NCI-H510A (cell line): Measurements from ENCODE around the gene RBM25.
"Not testable (repeated sequence)": the region's sequence is repeated elsewhere in the genome, so short reads cannot be mapped to it uniquely, and the experiment has no call there.

Experiments used
- DNase-seq: peaks from one replicate; lab custom pipeline; 2025; lab: John Stamatoyannopoulos, UW

The RBM25 gene

DNA sequence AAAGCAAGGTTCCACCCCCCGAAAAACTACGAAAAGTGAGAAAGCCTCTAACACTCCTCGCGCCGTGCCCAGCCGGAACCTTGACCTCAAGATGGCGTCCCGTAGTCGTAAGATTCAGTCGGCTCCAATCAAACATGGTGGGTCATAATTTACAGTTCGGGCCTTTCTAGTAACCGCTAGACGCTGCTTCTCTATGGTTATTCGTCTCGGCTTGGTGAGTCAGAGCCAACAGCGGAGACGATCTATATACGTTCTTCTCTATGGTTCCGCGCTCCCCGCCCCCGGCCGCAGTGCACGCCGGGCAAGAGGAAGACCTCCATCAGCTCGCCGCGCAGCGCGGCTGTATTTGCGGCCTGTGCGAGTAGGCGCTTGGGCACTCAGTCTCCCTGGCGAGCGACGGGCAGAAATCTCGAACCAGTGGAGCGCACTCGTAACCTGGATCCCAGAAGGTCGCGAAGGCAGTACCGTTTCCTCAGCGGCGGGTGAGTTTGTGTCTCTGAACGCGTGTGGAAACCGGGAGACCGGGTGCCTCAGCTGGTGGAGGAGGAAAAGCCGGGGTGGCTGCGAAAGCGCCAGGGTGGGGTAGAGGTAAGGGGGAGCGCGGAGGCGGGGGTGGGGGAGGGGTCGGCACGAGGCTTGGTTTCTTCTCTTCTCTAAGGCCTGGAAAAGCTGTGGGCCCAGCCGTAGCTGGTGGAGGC lies at the start of gene RBM25:
Gene RBM25 (plus strand): TSS at position 311 of the 698 bp plus-strand sequence. CDS start 13,108 bp downstream, outside the sequence.
- DNase-seq = peak; percentile 94

DNA sequence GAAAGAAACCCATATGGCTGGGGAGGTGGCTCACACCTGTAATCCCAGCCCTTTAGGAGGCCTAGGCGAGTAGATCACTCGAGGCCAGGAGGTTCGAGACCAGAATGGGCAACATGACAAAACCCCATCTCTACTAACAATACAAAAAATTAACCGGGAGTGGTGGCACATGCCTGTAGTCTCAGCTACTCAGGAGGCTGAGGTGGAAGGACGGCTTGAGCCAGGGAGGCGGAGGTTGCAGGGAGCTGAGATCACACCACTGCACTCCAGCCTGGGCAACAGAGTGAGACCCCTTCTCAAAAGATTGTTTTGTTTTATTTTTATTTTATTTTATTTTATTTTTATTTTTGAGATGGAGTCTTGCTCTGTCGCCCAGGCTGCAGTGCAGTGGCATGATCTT lies 47.1 kb upstream of the RBM25 start:
- DNase-seq = not testable (repeated sequence)

DNA sequence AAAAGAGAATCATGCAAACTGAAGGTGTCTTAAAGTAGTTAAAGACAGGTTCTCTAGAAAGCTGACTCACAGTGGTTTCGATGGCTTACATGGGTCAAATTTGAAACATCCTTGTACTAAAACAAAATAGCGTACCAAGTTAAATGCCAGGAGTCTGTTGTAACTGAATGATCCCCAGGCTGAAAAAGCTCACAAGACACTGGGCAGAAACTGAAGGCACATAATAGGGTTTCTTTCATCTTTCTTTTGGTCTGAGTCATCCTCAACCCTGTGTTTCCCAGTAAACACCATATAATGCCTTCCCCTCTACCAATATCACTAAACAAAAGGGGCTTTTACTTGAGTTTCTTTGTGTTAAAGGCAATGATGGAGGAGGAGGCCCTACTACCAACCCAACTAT lies 44.2 kb upstream of the RBM25 start:
- DNase-seq = no peak

- DNase-seq = not testable (repeated sequence)
Observed at GRCh38 chr14:73015552-73015951, 42.8 kb upstream of the RBM25 start.

DNA sequence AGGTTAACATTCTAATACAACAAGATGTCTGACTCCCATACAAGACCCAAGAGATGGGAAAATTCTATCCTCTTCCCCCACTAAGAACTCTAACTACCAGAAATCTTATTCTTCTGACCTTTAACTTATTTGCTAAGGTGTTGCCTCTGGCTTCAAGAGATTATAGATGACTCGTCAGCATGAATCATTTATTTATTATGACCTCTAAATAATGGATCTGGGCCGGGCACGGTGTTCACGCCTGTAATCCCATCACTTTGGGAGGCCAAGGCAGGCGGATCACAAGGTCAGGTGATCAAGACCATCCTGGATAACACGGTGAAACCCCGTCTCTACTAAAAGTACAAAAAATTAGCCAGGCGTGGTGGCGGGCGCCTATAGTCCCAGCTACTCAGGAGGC lies 42.3 kb upstream of the RBM25 start:
- DNase-seq = not testable (repeated sequence)

- no peak for DNase-seq
Observed at GRCh38 chr14:73022051-73022450, 36.3 kb upstream of the RBM25 start.

DNA sequence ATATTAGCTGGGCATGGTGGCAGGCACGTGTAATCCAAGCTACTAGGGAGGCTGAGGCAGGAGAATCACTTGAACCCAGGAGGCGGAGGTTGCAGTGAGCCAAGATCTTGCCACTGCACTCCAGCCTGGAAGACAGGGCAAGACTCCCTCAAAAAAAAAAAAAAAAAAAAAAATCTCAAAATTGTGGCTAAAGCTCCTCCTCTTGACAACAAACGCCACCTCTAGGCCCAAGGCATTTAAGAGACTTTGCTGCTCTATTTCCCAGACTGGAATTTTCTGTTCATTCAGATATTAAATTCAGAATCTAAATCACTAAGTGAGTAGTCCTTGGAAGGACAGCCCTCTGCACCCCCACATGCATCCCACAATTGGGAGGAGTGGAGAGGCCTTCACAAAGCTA lies 32.8 kb upstream of the RBM25 start:
- DNase-seq = no peak

DNA sequence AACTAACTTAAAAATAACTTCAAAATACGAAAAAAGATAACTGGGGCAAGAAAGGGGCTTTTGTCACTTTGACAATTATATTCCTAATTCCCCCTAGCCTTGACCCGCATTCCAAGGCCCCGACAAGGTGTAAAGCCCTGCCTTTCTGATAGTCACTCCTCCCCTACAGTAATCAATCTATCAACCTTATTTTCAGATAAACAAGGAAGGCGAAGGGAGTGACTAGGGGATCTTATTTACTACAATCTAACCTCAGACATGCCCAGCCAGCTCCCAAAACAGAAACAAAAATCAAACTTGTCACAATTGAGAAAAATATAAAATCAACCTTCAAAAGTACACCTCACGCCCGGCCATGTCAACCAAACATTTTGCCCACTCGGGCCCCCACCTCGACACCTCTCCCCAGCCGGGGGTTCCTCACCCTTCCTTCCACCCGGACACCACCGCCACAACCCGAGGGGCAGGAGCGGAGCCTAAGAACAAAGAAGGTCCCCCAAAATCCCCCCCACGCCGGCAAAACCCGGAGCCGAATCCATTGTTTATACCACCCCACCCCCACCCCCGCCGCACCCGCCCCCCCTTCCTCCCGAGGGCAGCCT lies 32.0 kb upstream of the RBM25 start:
- DNase-seq = no peak

DNA sequence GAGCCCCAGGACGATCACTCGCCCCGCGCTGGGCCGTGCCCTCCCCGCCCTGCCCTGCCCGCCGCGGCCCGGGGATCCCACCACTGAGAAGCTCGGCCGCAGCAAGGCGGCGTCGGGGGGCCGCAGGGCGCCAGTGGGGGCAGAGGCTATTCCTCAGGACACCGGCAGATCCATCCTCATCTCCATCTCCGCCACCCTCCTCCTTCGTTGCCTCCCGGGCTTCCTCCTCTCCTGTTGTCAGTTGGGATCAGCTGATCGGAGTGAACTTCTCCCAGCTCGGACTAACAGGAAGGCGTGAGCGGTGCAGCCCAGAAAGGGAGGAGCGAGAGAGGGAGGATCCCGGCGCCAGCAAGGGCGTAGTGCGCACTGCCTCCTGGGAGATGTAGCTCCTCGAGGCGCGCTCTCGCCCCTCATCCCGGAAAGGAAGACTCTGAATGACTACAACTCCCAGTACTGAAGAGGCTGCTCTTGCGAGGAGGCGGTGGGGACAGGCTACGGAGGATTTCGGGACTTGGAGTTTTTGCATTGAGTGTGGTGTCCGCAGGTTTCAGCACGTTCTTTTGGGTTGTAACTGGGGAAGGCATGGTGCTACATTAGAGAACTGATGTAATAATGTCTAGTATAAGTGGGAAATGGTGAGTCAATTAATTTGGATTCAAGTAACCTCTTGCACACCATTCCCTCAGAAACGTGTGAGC lies 31.3 kb upstream of the RBM25 start, which contains the start of gene ZFYVE1:
Gene ZFYVE1 (minus strand): TSS at position 262 of the 698 bp plus-strand sequence. CDS start 2,598 bp downstream, outside the sequence.
- peak; percentile 95 for DNase-seq

DNA sequence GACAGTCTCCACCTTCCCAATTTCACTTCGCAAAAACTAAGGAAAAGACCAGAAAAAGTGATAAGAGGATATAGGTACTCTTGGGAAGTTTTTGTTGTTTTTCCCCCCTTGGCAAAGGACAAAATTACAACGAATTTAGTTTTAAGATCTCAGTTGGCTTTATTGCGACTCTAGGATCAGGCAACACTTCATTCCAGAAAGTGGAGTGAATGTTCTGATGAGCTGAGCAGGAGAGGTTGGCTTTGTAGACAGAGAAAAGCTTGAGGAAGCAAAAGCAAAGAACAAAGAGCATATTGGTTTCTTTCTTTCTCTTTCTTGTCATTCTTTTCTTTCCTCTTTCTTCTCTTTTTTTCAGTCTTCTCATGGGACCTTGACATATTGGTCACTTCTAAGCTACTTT lies 30.8 kb upstream of the RBM25 start:
- DNase-seq = no peak

DNA sequence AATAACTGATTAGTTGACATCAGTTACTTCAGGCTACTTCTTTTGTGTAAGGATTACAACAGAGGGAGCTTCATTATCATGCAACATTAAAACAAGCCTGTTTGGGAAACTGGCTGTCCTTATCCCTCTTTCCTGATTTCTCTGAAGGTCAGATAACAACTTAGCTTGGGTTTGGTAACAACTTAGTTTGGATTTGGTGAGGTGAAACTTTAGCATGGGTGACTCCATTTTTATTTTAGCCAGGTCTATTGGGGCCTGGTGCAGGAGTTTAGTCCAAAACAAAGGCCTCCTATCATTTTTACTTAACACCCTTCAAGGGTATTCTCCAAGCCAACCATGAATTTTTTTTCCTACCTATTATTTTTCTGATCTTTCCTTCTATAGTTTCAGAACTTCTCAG lies 30.4 kb upstream of the RBM25 start:
- no peak for DNase-seq

- DNase-seq = not testable (repeated sequence)
Observed at GRCh38 chr14:73036706-73037450, 21.5 kb upstream of the RBM25 start.

DNA sequence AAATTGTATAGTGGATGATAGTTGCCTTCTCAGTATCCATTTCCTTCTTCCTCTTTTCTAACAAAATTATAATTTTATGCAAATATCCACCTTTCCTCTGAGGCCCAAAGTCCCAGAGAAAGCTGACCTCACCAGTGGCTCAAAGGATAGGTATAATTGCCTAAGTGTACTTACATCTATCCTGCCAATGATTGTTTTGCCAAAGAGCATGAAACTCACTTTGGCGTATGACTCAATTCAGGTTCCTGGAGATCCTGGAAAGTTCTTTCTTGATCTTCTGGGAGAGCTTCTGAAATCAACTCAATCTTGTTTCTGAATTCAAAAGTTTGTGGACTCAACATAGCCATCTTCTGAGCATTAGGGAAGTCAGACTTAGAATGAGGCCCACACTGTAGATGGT lies 10.5 kb upstream of the RBM25 start:
- DNase-seq = no peak

- DNase-seq = no peak
Observed at GRCh38 chr14:73049428-73049827, 8.9 kb upstream of the RBM25 start.

- DNase-seq = no peak
Observed at GRCh38 chr14:73055251-73055650, 3.1 kb upstream of the RBM25 start.

DNA sequence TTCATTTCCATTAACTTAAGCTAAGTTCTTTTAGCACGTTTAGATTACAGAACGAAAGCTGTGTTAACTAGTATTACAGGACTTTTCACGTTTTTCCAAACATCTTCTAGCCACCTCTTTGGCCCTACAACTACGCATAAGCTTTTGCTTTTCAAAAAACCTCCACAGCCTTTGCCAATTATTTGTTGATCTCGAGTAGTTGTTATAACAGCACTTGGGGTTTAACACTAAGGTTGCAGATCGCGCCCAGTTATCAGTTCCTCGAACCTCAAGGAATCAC lies 450 bp upstream of the RBM25 start:
- no peak for DNase-seq

- DNase-seq = no peak
Observed at GRCh38 chr14:73058922-73059673, 764 bp downstream of the RBM25 start.

DNA sequence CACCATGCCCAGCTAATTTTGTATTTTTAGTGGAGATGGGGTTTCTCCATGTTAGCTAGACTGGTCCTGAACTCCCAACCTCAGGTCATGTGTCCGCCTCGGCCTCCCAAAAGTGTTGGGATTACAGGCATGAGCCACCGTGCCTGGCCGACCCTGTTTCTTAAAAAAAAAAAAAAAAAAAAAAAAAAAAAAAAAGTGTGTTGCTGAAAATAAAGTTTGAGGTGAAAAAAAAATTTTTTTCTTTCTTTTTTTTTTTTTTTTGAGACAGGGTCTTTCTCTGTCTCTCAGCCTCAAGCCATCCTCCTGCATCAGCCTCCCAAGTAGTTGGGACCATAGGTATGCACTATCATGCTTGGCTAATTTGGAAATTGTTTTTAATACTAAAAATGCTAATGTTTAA lies 11.3 kb downstream of the RBM25 start:
- DNase-seq = no peak

- DNase-seq = no peak
Observed at GRCh38 chr14:73091044-73091443, 32.7 kb downstream of the RBM25 start.

DNA sequence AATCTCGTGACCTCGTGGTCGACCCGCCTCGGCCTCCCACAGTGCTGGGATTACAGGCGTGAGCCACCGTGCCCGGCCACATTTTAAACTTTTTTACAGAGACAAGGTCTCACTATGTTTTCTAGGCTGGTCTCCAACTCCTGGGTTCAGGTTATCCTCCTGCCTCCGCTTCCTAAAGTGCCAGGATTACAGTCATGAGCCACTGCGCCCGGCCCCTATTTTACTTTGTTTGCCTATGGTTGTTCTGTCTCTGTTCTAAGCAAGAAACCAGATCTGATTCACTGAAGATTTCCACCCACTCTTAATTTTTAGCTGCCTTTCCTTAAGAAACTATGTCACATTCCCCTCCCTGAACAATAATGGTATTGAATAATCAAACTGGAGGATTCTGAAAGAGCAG lies 39.1 kb downstream of the RBM25 start:
- no peak for DNase-seq

GRCh38 chr14:73100334-73100733 lies 42.0 kb downstream of the RBM25 start:
- DNase-seq = no peak
